Measurements from ENCODE around the gene GLTPD2. TPM values are rescaled to one million over a fixed set of nuclear protein-coding genes. Genes with fewer than 3 reads are reported as not detected.

Gene GLTPD2
- total and polyA plus RNA-seq, 10 of the 15 experiments (the other 5 are each of a cell fraction or from before 2014, with no cell fraction given) = 0.16 to 0.34 TPM; not detected in 8

DNA sequence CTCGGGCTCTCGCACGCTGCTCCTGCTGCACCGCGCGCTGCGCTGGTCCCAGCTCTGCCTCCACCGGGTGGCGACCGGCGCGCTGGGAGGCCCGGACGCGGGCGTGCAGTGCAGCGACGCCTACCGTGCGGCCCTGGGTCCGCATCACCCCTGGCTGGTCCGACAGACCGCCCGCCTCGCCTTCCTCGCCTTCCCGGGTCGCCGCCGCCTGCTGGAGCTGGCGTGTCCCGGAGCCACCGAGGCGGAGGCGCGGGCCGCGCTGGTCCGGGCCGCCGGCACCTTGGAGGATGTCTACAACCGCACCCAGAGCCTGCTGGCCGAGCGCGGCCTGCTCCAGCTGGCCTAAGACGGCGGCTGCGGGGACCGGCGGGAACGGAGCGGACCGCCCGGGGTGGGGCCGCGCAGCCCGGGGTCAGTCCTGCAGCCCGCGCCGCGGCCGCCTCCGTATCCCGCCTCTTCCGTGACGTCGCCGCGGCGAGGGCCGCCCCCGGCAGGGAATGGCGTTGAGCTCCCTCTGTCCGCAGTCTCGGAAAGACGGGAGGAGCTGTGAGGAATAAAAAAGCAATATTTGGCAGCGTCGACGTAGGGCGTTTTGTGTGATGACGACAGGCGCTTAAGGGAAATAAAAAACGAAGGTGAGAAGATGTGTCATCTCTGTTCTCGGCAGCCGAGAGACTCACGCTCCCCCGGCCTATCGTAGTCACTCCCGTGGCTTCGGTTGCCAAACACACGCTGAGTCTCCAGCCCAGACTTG lies 1.4 kb downstream of the GLTPD2 start (continued):
- TF ChIP-seq USF2 (IDR thresholded peaks at IDR 0.05; ENCODE audit: borderline replicate concordance, low read depth, low read length) (no peak), POU2F2 (IDR thresholded peaks at IDR 0.05; ENCODE audit: borderline replicate concordance, low read depth, low read length) (0 out of 3 replicates have a peak, but pooled peaks have one; percentile 15), RCOR1 (conservative IDR thresholded peaks at IDR 0.05; ENCODE audit: low read depth, low read length) (no peak), ZNF687 (IDR thresholded peaks at IDR 0.05) (peak; percentile 75), NR2F1 (conservative IDR thresholded peaks at IDR 0.05) (peak; percentile 92), POLR2A (IDR thresholded peaks at IDR 0.05; ENCODE audit: low read depth, low read length) (peak; percentile 76), YBX1 (IDR thresholded peaks at IDR 0.05) (no peak), MXI1 (IDR thresholded peaks at IDR 0.05; ENCODE audit: low read depth, low read length) (peak; percentile 57), NR2C2 (IDR thresholded peaks at IDR 0.05; ENCODE audit: borderline replicate concordance, control insufficient read depth, insufficient read length, low read depth) (no peak), BHLHE40 (IDR thresholded peaks at IDR 0.05; ENCODE audit: borderline replicate concordance in 1 of 2, low read depth in 2 of 2, low read length in 1 of 2) (peak; percentile 50 to 81; a peak in 2 of 4 replicates), CHD2 (IDR thresholded peaks at IDR 0.05; ENCODE audit: borderline replicate concordance, low read depth, low read length) (no peak), ZSCAN29 (IDR thresholded peaks at IDR 0.05) (peak; percentile 40; the same call in 1 of the 2 replicates), EGR1 (IDR thresholded peaks at IDR 0.05; ENCODE audit: borderline replicate concordance in 1 of 2, low read depth in 2 of 2, low read length in 2 of 2) (no peak; a peak in 1 of 3 replicates)
- TF ChIP-seq, protein P1, sequence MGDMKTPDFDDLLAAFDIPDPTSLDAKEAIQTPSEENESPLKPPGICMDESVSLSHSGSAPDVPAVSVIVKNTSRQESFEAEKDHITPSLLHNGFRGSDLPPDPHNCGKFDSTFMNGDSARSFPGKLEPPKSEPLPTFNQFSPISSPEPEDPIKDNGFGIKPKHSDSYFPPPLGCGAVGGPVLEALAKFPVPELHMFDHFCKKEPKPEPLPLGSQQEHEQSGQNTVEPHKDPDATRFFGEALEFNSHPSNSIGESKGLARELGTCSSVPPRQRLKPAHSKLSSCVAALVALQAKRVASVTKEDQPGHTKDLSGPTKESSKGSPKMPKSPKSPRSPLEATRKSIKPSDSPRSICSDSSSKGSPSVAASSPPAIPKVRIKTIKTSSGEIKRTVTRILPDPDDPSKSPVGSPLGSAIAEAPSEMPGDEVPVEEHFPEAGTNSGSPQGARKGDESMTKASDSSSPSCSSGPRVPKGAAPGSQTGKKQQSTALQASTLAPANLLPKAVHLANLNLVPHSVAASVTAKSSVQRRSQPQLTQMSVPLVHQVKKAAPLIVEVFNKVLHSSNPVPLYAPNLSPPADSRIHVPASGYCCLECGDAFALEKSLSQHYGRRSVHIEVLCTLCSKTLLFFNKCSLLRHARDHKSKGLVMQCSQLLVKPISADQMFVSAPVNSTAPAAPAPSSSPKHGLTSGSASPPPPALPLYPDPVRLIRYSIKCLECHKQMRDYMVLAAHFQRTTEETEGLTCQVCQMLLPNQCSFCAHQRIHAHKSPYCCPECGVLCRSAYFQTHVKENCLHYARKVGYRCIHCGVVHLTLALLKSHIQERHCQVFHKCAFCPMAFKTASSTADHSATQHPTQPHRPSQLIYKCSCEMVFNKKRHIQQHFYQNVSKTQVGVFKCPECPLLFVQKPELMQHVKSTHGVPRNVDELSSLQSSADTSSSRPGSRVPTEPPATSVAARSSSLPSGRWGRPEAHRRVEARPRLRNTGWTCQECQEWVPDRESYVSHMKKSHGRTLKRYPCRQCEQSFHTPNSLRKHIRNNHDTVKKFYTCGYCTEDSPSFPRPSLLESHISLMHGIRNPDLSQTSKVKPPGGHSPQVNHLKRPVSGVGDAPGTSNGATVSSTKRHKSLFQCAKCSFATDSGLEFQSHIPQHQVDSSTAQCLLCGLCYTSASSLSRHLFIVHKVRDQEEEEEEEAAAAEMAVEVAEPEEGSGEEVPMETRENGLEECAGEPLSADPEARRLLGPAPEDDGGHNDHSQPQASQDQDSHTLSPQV (IDR thresholded peaks at IDR 0.05) = peak; percentile 89
- TF ChIP-seq, protein P2, sequence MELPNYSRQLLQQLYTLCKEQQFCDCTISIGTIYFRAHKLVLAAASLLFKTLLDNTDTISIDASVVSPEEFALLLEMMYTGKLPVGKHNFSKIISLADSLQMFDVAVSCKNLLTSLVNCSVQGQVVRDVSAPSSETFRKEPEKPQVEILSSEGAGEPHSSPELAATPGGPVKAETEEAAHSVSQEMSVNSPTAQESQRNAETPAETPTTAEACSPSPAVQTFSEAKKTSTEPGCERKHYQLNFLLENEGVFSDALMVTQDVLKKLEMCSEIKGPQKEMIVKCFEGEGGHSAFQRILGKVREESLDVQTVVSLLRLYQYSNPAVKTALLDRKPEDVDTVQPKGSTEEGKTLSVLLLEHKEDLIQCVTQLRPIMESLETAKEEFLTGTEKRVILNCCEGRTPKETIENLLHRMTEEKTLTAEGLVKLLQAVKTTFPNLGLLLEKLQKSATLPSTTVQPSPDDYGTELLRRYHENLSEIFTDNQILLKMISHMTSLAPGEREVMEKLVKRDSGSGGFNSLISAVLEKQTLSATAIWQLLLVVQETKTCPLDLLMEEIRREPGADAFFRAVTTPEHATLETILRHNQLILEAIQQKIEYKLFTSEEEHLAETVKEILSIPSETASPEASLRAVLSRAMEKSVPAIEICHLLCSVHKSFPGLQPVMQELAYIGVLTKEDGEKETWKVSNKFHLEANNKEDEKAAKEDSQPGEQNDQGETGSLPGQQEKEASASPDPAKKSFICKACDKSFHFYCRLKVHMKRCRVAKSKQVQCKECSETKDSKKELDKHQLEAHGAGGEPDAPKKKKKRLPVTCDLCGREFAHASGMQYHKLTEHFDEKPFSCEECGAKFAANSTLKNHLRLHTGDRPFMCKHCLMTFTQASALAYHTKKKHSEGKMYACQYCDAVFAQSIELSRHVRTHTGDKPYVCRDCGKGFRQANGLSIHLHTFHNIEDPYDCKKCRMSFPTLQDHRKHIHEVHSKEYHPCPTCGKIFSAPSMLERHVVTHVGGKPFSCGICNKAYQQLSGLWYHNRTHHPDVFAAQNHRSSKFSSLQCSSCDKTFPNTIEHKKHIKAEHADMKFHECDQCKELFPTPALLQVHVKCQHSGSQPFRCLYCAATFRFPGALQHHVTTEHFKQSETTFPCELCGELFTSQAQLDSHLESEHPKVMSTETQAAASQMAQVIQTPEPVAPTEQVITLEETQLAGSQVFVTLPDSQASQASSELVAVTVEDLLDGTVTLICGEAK (IDR thresholded peaks at IDR 0.05; ENCODE audit: borderline replicate concordance) = no peak
